Medulla oblongata (tissue), 1 donor: ENCODE results near the gene PACRGL.

Source experiments
- DNase-seq: peaks from one replicate; pipeline ENCODE4 v3.0.0-alpha.2; 2015; ENCODE audit errors: extremely low spot score

Gene PACRGL

GRCh38 chr4:20700007-20700761 lies at the start of gene PACRGL:
Gene PACRGL (plus strand): TSS chr4:20700458. CDS start chr4:20704482, 4,024 bp downstream.
- peak; percentile 95 for DNase-seq

- DNase-seq = no peak
Measured at GRCh38 chr4:20652226-20652885, 47.9 kb upstream of the PACRGL start.

GRCh38 chr4:20658456-20658855 lies 41.8 kb upstream of the PACRGL start:
- no peak for DNase-seq

- DNase-seq = no peak
Measured at GRCh38 chr4:20662851-20663250, 37.4 kb upstream of the PACRGL start.

- DNase-seq = no peak
Measured at GRCh38 chr4:20666012-20666860, 34.0 kb upstream of the PACRGL start.

GRCh38 chr4:20672262-20672661 lies 28.0 kb upstream of the PACRGL start:
- DNase-seq = no peak

GRCh38 chr4:20675786-20676185 lies 24.5 kb upstream of the PACRGL start:
- no peak for DNase-seq

GRCh38 chr4:20676501-20677197 lies 23.6 kb upstream of the PACRGL start:
- no peak for DNase-seq

- DNase-seq = no peak
Measured at GRCh38 chr4:20678400-20678799, 21.9 kb upstream of the PACRGL start.

- no peak for DNase-seq
Measured at GRCh38 chr4:20679951-20680350, 20.3 kb upstream of the PACRGL start.

GRCh38 chr4:20680736-20681135 lies 19.5 kb upstream of the PACRGL start:
- DNase-seq = no peak

GRCh38 chr4:20681271-20681670 lies 19.0 kb upstream of the PACRGL start:
- DNase-seq = no peak

GRCh38 chr4:20682853-20683252 lies 17.4 kb upstream of the PACRGL start:
- no peak for DNase-seq

- no peak for DNase-seq
Measured at GRCh38 chr4:20683766-20684165, 16.5 kb upstream of the PACRGL start.

- DNase-seq = peak; percentile 55
Measured at GRCh38 chr4:20684852-20685763, 15.2 kb upstream of the PACRGL start.

- DNase-seq = no peak
Measured at GRCh38 chr4:20687864-20688263, 12.4 kb upstream of the PACRGL start.

GRCh38 chr4:20696815-20697214 lies 3.4 kb upstream of the PACRGL start:
- no peak for DNase-seq

GRCh38 chr4:20698382-20698781 lies 1.9 kb upstream of the PACRGL start:
- DNase-seq = no peak

GRCh38 chr4:20698820-20699219 lies 1.4 kb upstream of the PACRGL start:
- no peak for DNase-seq

GRCh38 chr4:20711335-20711734 lies 11.1 kb downstream of the PACRGL start:
- DNase-seq = no peak

- DNase-seq = no peak
Measured at GRCh38 chr4:20723019-20723418, 22.8 kb downstream of the PACRGL start.
